HepG2 (cell line): Measurements from ENCODE around the gene CLASP2. TPM values are rescaled to one million over a fixed set of nuclear protein-coding genes. Genes with fewer than 3 reads are reported as not detected.

Source experiments
- ARHGAP35 ChIP-seq: sonication (generic); formaldehyde crosslinking; IDR thresholded peaks from 2 replicates; pipeline ENCODE4 v1.9.0; 2022; ENCODE audit warnings: mild to moderate bottlenecking, inconsistent platforms, moderate library complexity, missing genetic modification reagents, borderline replicate concordance
- EZH2 ChIP-seq: conservative IDR thresholded peaks from 2 replicates; pipeline ENCODE4 v1.6.1; 2012; ENCODE audit warnings: mild to moderate bottlenecking, low read depth, low read length, moderate library complexity
- FOXA3 ChIP-seq: IDR thresholded peaks from 2 replicates; pipeline ENCODE4 v1.6.1; 2016; ENCODE audit warnings: missing genetic modification reagents, missing compliant biosample characterization
- GTF2F1 ChIP-seq: fragments of 150-350 bp; IDR thresholded peaks from 2 replicates; pipeline ENCODE4 v1.6.1; 2014; ENCODE audit warnings: low read length
- KDM5A ChIP-seq: fragments of 200-600 bp; sonication (generic); IDR thresholded peaks from 2 replicates; pipeline ENCODE4 v1.7.0; 2018; ENCODE audit warnings: antibody characterized with exemption, mild to moderate bottlenecking, low read length, borderline replicate concordance
- NKX3-1 ChIP-seq: sonication (generic); formaldehyde crosslinking; IDR thresholded peaks from 2 replicates; pipeline ENCODE4 v1.5.0; 2020; ENCODE audit warnings: missing genetic modification reagents
- SAP130 ChIP-seq: IDR thresholded peaks from 2 replicates; pipeline ENCODE4 v1.6.1; 2016; ENCODE audit warnings: low read depth
- SMC3 ChIP-seq: IDR thresholded peaks from 2 replicates; pipeline ENCODE4 v1.6.1; 2011; ENCODE audit warnings: low read length, improper control_type of control experiment
- SNAI1 ChIP-seq: sonication (generic); formaldehyde crosslinking; IDR thresholded peaks from 2 replicates; pipeline ENCODE4 v1.5.0; 2020; ENCODE audit warnings: mild to moderate bottlenecking, missing genetic modification reagents, borderline replicate concordance
- SOX6 ChIP-seq, 2 experiments: fragments of 450-650 bp in 1 of 2; sonication (generic) in 1 of 2; formaldehyde crosslinking in 1 of 2; IDR thresholded peaks; 2 replicates each; pipeline versions ENCODE4 v1.4.0 to v1.6.1; 2017 to 2020; ENCODE audit warnings: antibody characterized with exemption in 1 of 2, mild to moderate bottlenecking in 1 of 2, missing genetic modification reagents in 1 of 2
- TGIF2 ChIP-seq: IDR thresholded peaks from 2 replicates; pipeline ENCODE4 v1.6.1; 2016; ENCODE audit warnings: control low read depth, missing compliant biosample characterization
- YEATS2 ChIP-seq: sonication (generic); formaldehyde crosslinking; IDR thresholded peaks from 2 replicates; pipeline ENCODE4 v1.4.0; 2020; ENCODE audit warnings: missing genetic modification reagents, borderline replicate concordance
- ZNF121 ChIP-seq: sonication (generic); formaldehyde crosslinking; IDR thresholded peaks from 2 replicates; pipeline ENCODE4 v1.5.0; 2020; ENCODE audit warnings: mild to moderate bottlenecking, missing genetic modification reagents
- ZNF317 ChIP-seq: sonication (generic); formaldehyde crosslinking; IDR thresholded peaks from 2 replicates; pipeline ENCODE4 v1.5.0; 2020; ENCODE audit warnings: mild to moderate bottlenecking, missing genetic modification reagents
- ZNF780A ChIP-seq: sonication (generic); formaldehyde crosslinking; IDR thresholded peaks from 2 replicates; pipeline ENCODE4 v1.8.0; 2022; ENCODE audit warnings: mild to moderate bottlenecking, missing genetic modification reagents, moderate library complexity
- polyA plus RNA-seq, 8 experiments: library from polyadenylated mRNA; depleted of rRNA in 3 of 8; stranded (reverse) in 7 of 8; unstranded in 1 of 8; fragments of >200 nt; fragmentation: Illumina TruSeq in 4 of 8; extraction: Trizol in 4 of 8; gene quantifications; 2 replicates each; pipeline versions ENCODE4 v1.2.1 to v1.2.3, GENCODE V29; 2011 to 2016; ENCODE audit warnings: low read depth in 4 of 8, missing spikeins in 1 of 8, mixed read lengths in 1 of 8; ENCODE audit not compliant: insufficient read depth in 1 of 8
- total RNA-seq, 5 experiments: library from RNA; depleted of rRNA; stranded (reverse); fragments of >200 nt; fragmentation: Illumina TruSeq; extraction: Trizol; gene quantifications; 2 replicates each; pipeline ENCODE4 v1.2.3, GENCODE V29; 2016; ENCODE audit warnings: low read depth in 1 of 5
- TF ChIP-seq, protein P1 (sequence below): sonication (generic); formaldehyde crosslinking; IDR thresholded peaks from 2 replicates; pipeline ENCODE4 v1.8.0; 2022; ENCODE audit warnings: missing genetic modification reagents, mild to moderate bottlenecking, moderate library complexity, borderline replicate concordance
- TF ChIP-seq, protein P2 (sequence below): sonication (generic); formaldehyde crosslinking; conservative IDR thresholded peaks from 2 replicates; pipeline ENCODE4 v1.4.0; 2020; ENCODE audit warnings: missing genetic modification reagents
- TF ChIP-seq, protein P3 (sequence below): sonication (generic); formaldehyde crosslinking; IDR thresholded peaks from 2 replicates; pipeline ENCODE4 v1.4.0; 2020; ENCODE audit warnings: missing genetic modification reagents, mild to moderate bottlenecking, borderline replicate concordance
- TF ChIP-seq, protein P4 (sequence below): sonication (generic); formaldehyde crosslinking; IDR thresholded peaks from 2 replicates; pipeline ENCODE4 v1.4.0; 2020; ENCODE audit warnings: missing genetic modification reagents; ENCODE audit errors: not compliant biosample characterization
- TF ChIP-seq, protein P5 (sequence below): IDR thresholded peaks from 2 replicates; pipeline ENCODE4 v1.6.1; 2016
- TF ChIP-seq, protein P6 (sequence below): IDR thresholded peaks from 2 replicates; pipeline ENCODE4 v1.6.1; 2016; ENCODE audit warnings: missing genetic modification reagents, missing compliant biosample characterization
- TF ChIP-seq, protein P7 (sequence below): sonication (generic); formaldehyde crosslinking; IDR thresholded peaks from 2 replicates; pipeline ENCODE4 v1.5.0; 2020; ENCODE audit warnings: mild to moderate bottlenecking, missing genetic modification reagents

CLASP2 gene
- total and polyA plus RNA-seq, 2 of the 13 experiments (the other 11 are each of a cell fraction or from before 2014, with no cell fraction given), result 15.7 to 34.8 TPM

DNA sequence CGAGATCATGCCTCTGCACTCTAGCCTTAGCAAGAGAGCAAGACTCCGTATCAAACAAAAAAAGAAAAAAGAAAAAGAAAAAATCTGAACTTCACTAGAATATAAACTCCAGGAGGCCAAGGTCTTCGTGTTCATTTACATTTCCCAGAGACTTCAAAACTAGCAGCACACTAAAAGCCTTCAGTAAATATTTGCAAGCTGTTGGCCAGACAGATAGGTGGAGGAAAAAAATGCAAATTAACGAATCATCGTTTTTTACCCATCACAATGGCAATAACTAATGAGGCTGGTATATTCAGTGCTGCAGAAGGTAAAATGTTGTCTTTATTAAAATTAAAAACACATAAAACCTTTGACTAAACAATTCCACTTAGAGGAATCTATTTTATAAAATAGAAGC lies 80.6 kb downstream of the CLASP2 start (continued):
- TF ChIP-seq, protein P1, sequence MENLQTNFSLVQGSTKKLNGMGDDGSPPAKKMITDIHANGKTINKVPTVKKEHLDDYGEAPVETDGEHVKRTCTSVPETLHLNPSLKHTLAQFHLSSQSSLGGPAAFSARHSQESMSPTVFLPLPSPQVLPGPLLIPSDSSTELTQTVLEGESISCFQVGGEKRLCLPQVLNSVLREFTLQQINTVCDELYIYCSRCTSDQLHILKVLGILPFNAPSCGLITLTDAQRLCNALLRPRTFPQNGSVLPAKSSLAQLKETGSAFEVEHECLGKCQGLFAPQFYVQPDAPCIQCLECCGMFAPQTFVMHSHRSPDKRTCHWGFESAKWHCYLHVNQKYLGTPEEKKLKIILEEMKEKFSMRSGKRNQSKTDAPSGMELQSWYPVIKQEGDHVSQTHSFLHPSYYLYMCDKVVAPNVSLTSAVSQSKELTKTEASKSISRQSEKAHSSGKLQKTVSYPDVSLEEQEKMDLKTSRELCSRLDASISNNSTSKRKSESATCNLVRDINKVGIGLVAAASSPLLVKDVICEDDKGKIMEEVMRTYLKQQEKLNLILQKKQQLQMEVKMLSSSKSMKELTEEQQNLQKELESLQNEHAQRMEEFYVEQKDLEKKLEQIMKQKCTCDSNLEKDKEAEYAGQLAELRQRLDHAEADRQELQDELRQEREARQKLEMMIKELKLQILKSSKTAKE, result no peak
- TF ChIP-seq, protein P2, sequence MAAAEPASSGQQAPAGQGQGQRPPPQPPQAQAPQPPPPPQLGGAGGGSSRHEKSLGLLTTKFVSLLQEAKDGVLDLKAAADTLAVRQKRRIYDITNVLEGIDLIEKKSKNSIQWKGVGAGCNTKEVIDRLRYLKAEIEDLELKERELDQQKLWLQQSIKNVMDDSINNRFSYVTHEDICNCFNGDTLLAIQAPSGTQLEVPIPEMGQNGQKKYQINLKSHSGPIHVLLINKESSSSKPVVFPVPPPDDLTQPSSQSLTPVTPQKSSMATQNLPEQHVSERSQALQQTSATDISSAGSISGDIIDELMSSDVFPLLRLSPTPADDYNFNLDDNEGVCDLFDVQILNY (CRISPR knock-in tag), result no peak
- TF ChIP-seq EZH2 (no peak), ARHGAP35 (CRISPR knock-in tag) (no peak), TGIF2 (CRISPR knock-in tag) (no peak), SOX6 (IDR thresholded peaks at IDR 0.05) (no peak), SOX6 (CRISPR knock-in tag; IDR thresholded peaks at IDR 0.05) (peak; percentile 34; the same call in 1 of the 2 replicates), ZNF121 (CRISPR knock-in tag) (no peak), SNAI1 (CRISPR knock-in tag) (no peak), GTF2F1 (no peak), NKX3-1 (CRISPR knock-in tag) (no peak), YEATS2 (CRISPR knock-in tag) (no peak), SAP130 (0 out of 2 replicates have a peak, but pooled peaks have one; percentile 26), SMC3 (no peak), ZNF317 (CRISPR knock-in tag) (no peak), KDM5A (no peak), ZNF780A (CRISPR knock-in tag) (no peak), FOXA3 (CRISPR knock-in tag) (peak; percentile 62)
- TF ChIP-seq, protein P3, sequence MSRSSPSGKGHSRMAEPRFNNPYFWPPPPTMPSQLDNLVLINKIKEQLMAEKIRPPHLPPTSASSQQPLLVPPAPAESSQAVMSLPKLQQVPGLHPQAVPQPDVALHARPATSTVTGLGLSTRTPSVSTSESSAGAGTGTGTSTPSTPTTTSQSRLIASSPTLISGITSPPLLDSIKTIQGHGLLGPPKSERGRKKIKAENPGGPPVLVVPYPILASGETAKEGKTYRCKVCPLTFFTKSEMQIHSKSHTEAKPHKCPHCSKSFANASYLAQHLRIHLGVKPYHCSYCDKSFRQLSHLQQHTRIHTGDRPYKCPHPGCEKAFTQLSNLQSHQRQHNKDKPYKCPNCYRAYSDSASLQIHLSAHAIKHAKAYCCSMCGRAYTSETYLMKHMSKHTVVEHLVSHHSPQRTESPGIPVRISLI (CRISPR knock-in tag), result peak; percentile 60; the same call in 1 of the 2 replicates
- TF ChIP-seq, protein P4, sequence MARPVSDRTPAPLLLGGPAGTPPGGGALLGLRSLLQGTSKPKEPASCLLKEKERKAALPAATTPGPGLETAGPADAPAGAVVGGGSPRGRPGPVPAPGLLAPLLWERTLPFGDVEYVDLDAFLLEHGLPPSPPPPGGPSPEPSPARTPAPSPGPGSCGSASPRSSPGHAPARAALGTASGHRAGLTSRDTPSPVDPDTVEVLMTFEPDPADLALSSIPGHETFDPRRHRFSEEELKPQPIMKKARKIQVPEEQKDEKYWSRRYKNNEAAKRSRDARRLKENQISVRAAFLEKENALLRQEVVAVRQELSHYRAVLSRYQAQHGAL, result no peak
- TF ChIP-seq, protein P5, sequence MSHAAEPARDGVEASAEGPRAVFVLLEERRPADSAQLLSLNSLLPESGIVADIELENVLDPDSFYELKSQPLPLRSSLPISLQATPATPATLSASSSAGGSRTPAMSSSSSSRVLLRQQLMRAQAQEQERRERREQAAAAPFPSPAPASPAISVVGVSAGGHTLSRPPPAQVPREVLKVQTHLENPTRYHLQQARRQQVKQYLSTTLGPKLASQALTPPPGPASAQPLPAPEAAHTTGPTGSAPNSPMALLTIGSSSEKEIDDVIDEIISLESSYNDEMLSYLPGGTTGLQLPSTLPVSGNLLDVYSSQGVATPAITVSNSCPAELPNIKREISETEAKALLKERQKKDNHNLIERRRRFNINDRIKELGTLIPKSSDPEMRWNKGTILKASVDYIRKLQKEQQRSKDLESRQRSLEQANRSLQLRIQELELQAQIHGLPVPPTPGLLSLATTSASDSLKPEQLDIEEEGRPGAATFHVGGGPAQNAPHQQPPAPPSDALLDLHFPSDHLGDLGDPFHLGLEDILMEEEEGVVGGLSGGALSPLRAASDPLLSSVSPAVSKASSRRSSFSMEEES (CRISPR knock-in tag), result no peak
- TF ChIP-seq, protein P6, sequence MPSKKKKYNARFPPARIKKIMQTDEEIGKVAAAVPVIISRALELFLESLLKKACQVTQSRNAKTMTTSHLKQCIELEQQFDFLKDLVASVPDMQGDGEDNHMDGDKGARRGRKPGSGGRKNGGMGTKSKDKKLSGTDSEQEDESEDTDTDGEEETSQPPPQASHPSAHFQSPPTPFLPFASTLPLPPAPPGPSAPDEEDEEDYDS (CRISPR knock-in tag), result no peak
- TF ChIP-seq, protein P7, sequence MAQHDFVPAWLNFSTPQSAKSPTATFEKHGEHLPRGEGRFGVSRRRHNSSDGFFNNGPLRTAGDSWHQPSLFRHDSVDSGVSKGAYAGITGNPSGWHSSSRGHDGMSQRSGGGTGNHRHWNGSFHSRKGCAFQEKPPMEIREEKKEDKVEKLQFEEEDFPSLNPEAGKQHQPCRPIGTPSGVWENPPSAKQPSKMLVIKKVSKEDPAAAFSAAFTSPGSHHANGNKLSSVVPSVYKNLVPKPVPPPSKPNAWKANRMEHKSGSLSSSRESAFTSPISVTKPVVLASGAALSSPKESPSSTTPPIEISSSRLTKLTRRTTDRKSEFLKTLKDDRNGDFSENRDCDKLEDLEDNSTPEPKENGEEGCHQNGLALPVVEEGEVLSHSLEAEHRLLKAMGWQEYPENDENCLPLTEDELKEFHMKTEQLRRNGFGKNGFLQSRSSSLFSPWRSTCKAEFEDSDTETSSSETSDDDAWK (CRISPR knock-in tag), result no peak
